H1 (cell line): ENCODE measurements around the gene STAT3. TPM values are rescaled to one million over a fixed set of nuclear protein-coding genes. Genes with fewer than 3 reads are reported as not detected.
A peak's percentile ranks its signal among the peaks of the same experiment; 100 is the strongest.

Experiments used
- CTCF ChIA-PET: fragments of 300-600 bp; sonication (Branson Sonifier 250); formaldehyde crosslinking; loops from one replicate; lab custom pipeline; 2021; ENCODE audit not compliant: partially characterized antibody; lab: Charles Lee
- POLR2A ChIA-PET: fragments of 300-600 bp; sonication (Branson Sonifier 250); formaldehyde crosslinking; loops from one replicate; lab custom pipeline; 2021; ENCODE audit warnings: inconsistent platforms; ENCODE audit not compliant: partially characterized antibody; lab: Charles Lee
- DNase-seq, 2 experiments: peaks; one replicate each; pipeline versions ENCODE4 v3.0.0 to v3.0.0-alpha.2; 2010 to 2022; ENCODE audit warnings: low spot score in 2 of 2, low read depth in 1 of 2, mixed read lengths in 1 of 2
- FAIRE-seq: peaks from 2 replicates; lab custom pipeline; 2011; peaks lifted over from hg19 to GRCh38; lab: Jason Lieb, UNC
- H2AFZ ChIP-seq: 2 replicates; pipeline ENCODE4 v1.8.1; 2012; ENCODE audit warnings: low read length, inconsistent platforms
- H2AK5ac ChIP-seq: 2 replicates; pipeline ENCODE4 v1.6.1; 2013; ENCODE audit warnings: low read depth, low read length
- H2BK120ac ChIP-seq: replicated peaks from 2 replicates; pipeline ENCODE3; 2013; ENCODE audit warnings: low read depth, low read length, inconsistent platforms
- H2BK12ac ChIP-seq: 2 replicates; pipeline ENCODE4 v1.6.1; 2013; ENCODE audit warnings: low read depth, low read length
- H2BK15ac ChIP-seq: 2 replicates; pipeline ENCODE4 v1.6.1; 2013; ENCODE audit warnings: low read length
- H2BK20ac ChIP-seq: 2 replicates; pipeline ENCODE4 v1.6.1; 2013; ENCODE audit warnings: low read length
- H2BK5ac ChIP-seq: 2 replicates; pipeline ENCODE4 v1.6.1; 2013; ENCODE audit warnings: low read depth, low read length
- H3K14ac ChIP-seq: 2 replicates; pipeline ENCODE4 v1.6.1; 2013; ENCODE audit warnings: inconsistent platforms; ENCODE audit not compliant: insufficient read length
- H3K18ac ChIP-seq: 2 replicates; pipeline ENCODE4 v1.6.1; 2013; ENCODE audit warnings: low read length; ENCODE audit errors: extremely low read depth
- H3K23ac ChIP-seq: 2 replicates; pipeline ENCODE4 v1.6.1; 2013; ENCODE audit warnings: inconsistent platforms; ENCODE audit not compliant: insufficient read length
- H3K23me2 ChIP-seq: 2 replicates; pipeline ENCODE4 v1.6.1; 2013; ENCODE audit warnings: low read depth, low read length
- H3K27ac ChIP-seq: 2 replicates; pipeline ENCODE4 v1.6.1; 2011; ENCODE audit warnings: low read depth, low read length, inconsistent platforms
- H3K27me3 ChIP-seq, 4 experiments: replicated peaks in 1 of 4; 1 replicate in 1 of 4; 2 replicates in 3 of 4; pipeline versions ENCODE4 v1.6.1 to v1.8.1; 2011 to 2013; ENCODE audit warnings: low read length in 3 of 4, mild to moderate bottlenecking in 3 of 4, inconsistent platforms in 2 of 4, mixed read lengths in 2 of 4, moderate library complexity in 1 of 4; ENCODE audit not compliant: control insufficient read depth in 3 of 4, insufficient read depth in 3 of 4; ENCODE audit errors: extremely low read depth in 1 of 4
- H3K36me3 ChIP-seq, 4 experiments: 2 replicates each; pipeline versions ENCODE4 v1.6.1 to v1.8.1; 2011 to 2013; ENCODE audit warnings: mild to moderate bottlenecking in 4 of 4, low read length in 3 of 4, moderate library complexity in 2 of 4, control low read depth in 1 of 4, inconsistent platforms in 1 of 4; ENCODE audit not compliant: insufficient read depth in 4 of 4, control insufficient read depth in 2 of 4
- H3K4ac ChIP-seq: replicated peaks from 2 replicates; pipeline ENCODE3; 2013; ENCODE audit warnings: low read length, low read depth, mixed read lengths, inconsistent platforms; ENCODE audit not compliant: insufficient read length
- H3K4me1 ChIP-seq, 4 experiments: replicated peaks in 1 of 4; 1 replicate in 1 of 4; 2 replicates in 3 of 4; pipeline versions ENCODE4 v1.6.1 to v1.8.1; 2011 to 2013; ENCODE audit warnings: low read length in 3 of 4, inconsistent platforms in 2 of 4, mixed read lengths in 1 of 4; ENCODE audit not compliant: insufficient read depth in 4 of 4, control insufficient read depth in 3 of 4
- H3K4me2 ChIP-seq, 2 experiments: 2 replicates each; pipeline versions ENCODE4 v1.6.1 to v1.8.1; 2011 to 2013; ENCODE audit warnings: low read depth in 2 of 2, low read length in 2 of 2, control low read depth in 1 of 2, inconsistent platforms in 1 of 2, mild to moderate bottlenecking in 1 of 2; ENCODE audit not compliant: insufficient read depth in 1 of 2
- H3K4me3 ChIP-seq, 4 experiments: fragments of 200-600, 300-600 bp in 1 of 4; sonication (generic), shearing (Covaris generic), sonication (Bioruptor Twin) in 1 of 4; 2 replicates each; pipeline versions ENCODE4 v1.5.1 to v1.8.1; 2011 to 2016; ENCODE audit warnings: low read length in 4 of 4, low read depth in 3 of 4, control low read depth in 2 of 4, inconsistent platforms in 2 of 4, mild to moderate bottlenecking in 2 of 4, mixed read lengths in 1 of 4, moderate library complexity in 1 of 4; ENCODE audit not compliant: insufficient read depth in 2 of 4; ENCODE audit errors: extremely low read depth in 1 of 4
- H3K56ac ChIP-seq: replicated peaks from 2 replicates; pipeline ENCODE3; 2013; ENCODE audit warnings: low read depth, mild to moderate bottlenecking, mixed read lengths, low read length, inconsistent platforms; ENCODE audit not compliant: insufficient read length
- H3K79me1 ChIP-seq: 2 replicates; pipeline ENCODE4 v1.6.1; 2013; ENCODE audit warnings: low read depth, low read length, control low read depth
- H3K79me2 ChIP-seq, 2 experiments: 2 replicates each; pipeline versions ENCODE4 v1.6.1 to v1.8.1; 2012 to 2013; ENCODE audit warnings: low read length in 2 of 2, mild to moderate bottlenecking in 2 of 2, inconsistent platforms in 1 of 2; ENCODE audit not compliant: insufficient read depth in 2 of 2, control insufficient read depth in 1 of 2
- H3K9ac ChIP-seq, 4 experiments: replicated peaks in 1 of 4; 1 replicate in 1 of 4; 2 replicates in 3 of 4; pipeline versions ENCODE4 v1.6.1 to v1.8.1; 2011 to 2013; ENCODE audit warnings: low read depth in 3 of 4, low read length in 3 of 4, control low read depth in 2 of 4, mild to moderate bottlenecking in 2 of 4, moderate library complexity in 2 of 4, inconsistent platforms in 1 of 4; ENCODE audit errors: extremely low read depth in 1 of 4
- H3K9me3 ChIP-seq, 2 experiments: 2 replicates each; pipeline versions ENCODE4 v1.6.1 to v1.8.1; 2012 to 2013; ENCODE audit warnings: mild to moderate bottlenecking in 2 of 2, moderate library complexity in 2 of 2, control low read depth in 1 of 2, inconsistent platforms in 1 of 2, low read depth in 1 of 2, low read length in 1 of 2, mixed read lengths in 1 of 2; ENCODE audit not compliant: insufficient read depth in 2 of 2
- H4K20me1 ChIP-seq, 2 experiments: replicated peaks in 1 of 2; 2 replicates each; pipeline versions ENCODE3 to v1.8.1; 2011 to 2013; ENCODE audit warnings: inconsistent platforms in 2 of 2, low read length in 2 of 2, mild to moderate bottlenecking in 1 of 2; ENCODE audit not compliant: insufficient read depth in 2 of 2, control insufficient read depth in 1 of 2
- H4K5ac ChIP-seq: 2 replicates; pipeline ENCODE4 v1.6.1; 2013; ENCODE audit warnings: low read length, low read depth, mixed read lengths, inconsistent platforms; ENCODE audit not compliant: insufficient read length
- H4K8ac ChIP-seq: 2 replicates; pipeline ENCODE4 v1.8.0; 2013; ENCODE audit warnings: mild to moderate bottlenecking, moderate library complexity, low read length, inconsistent platforms; ENCODE audit not compliant: insufficient read depth; ENCODE audit errors: extremely low read depth
- H4K91ac ChIP-seq: replicated peaks from 2 replicates; pipeline ENCODE3; 2013; ENCODE audit warnings: low read length, mixed read lengths, inconsistent platforms; ENCODE audit not compliant: insufficient read length
- BCL11A ChIP-seq, 2 experiments: IDR thresholded peaks; one replicate each; pipeline ENCODE4 v1.6.1; 2011; ENCODE audit warnings: low read depth in 2 of 2, low read length in 2 of 2, mild to moderate bottlenecking in 2 of 2
- CEBPB ChIP-seq: IDR thresholded peaks from 2 replicates; pipeline ENCODE4 v1.6.1; 2012; ENCODE audit warnings: low read depth, low read length
- NANOG ChIP-seq: IDR thresholded peaks from 2 replicates; pipeline ENCODE4 v1.6.1; 2011; ENCODE audit warnings: low read length, low read depth, mild to moderate bottlenecking, inconsistent platforms; ENCODE audit not compliant: insufficient read depth, poor library complexity, severe bottlenecking
- SAP30 ChIP-seq: fragments of 300-600 bp; sonication (generic); IDR thresholded peaks from 2 replicates; pipeline ENCODE4 v1.7.1; 2012; ENCODE audit warnings: low read length, moderate library complexity, mild to moderate bottlenecking, inconsistent platforms; ENCODE audit not compliant: insufficient read depth, insufficient replicate concordance
- SRF ChIP-seq: IDR thresholded peaks from 2 replicates; pipeline ENCODE4 v1.6.1; 2011; ENCODE audit warnings: mild to moderate bottlenecking, low read depth, low read length, moderate library complexity
- WGBS, 2 experiments: shearing (Covaris generic) in 1 of 2; methylation state at CpG; one replicate each; pipeline versions ENCODE4 v1.1.6 to v1.1.7; 2013 to 2015; ENCODE audit warnings: low lambda C conversion rate in 2 of 2, mixed read lengths in 2 of 2, inconsistent platforms in 1 of 2, low coverage in 1 of 2, missing lambda C conversion rate in 1 of 2; ENCODE audit not compliant: insufficient replicate concordance in 2 of 2, insufficient coverage in 1 of 2, insufficient read length in 1 of 2; ENCODE audit errors: extremely low coverage in 1 of 2, missing lambda C conversion rate in 1 of 2; 5-methylcytosine and 5-hydroxymethylcytosine counted together
- polyA plus RNA-seq, 7 experiments: library from polyadenylated mRNA; depleted of rRNA in 3 of 7; stranded (reverse) in 5 of 7; unstranded in 2 of 7; fragments of >200 nt in 5 of 7; fragments of 200-250 nt in 2 of 7; gene quantifications; 1 replicate in 5 of 7; 2 replicates in 1 of 7; 4 replicates in 1 of 7; pipeline versions ENCODE4 v1.2.1 to v1.2.3, GENCODE V29; 2011 to 2013; ENCODE audit warnings: missing spikeins in 2 of 7, mixed read lengths in 2 of 7
- total RNA-seq: library from RNA; stranded (reverse); fragmentation: NEBNext Ultra II Directional; extraction: Animal tissue kit (Norgen Biotek cat#: 25700); gene quantifications from 2 replicates; pipeline ENCODE4 v1.2.1, GENCODE V29; 2021

The STAT3 gene
- total and polyA plus RNA-seq, 2 of the 8 experiments (the other 6 are each of a cell fraction or from before 2014, with no cell fraction given) = 38.4 to 94.1 TPM

DNA sequence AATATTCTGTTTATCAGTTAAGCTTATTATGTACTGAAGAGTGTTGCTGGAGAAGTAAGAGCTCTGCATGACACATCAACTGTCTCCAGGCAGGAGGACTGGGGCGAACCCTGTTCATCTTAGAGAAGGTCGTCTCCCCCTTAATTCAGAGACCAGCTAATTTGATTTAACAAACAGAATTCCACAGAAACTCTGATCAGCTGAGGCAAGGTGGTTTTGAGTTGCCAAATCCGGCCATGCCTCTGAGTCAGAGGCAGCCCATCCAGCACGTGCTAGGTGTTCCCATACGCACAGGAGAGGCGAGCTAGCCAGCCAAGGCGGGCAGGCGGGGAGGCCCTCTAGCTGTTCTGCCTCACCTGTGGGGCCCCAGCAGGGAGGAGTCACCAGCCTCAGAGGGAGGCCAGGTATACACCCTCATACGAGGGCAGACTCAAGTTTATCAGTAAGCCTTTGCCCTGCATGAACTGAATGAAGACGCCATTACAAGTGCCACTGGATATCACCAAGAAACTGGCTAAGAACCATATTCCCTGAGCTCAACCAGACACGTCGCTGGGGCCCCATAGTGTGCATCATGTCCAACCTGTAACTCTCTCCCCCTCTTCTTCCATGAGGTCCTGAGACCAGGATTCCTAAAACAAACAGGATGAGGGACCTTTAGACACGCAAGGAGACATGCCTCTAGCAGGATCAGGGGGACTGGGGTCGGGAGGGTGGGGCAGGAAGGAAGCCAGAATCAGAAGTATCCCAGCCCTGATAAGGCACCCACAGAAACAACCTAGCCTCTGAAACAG is 74.3 kb downstream of the STAT3 start:
- POLR2A ChIA-PET = interaction anchor here (0.8 to 4.5 kb wide), 6 partner anchors 15 to 106 kb away, joined by 3 to 23 read pairs (median 4); partner anchors contain the start of gene STAT5B
- WGBS, 2 experiments = 86% methylated on average over 14 of the region's 14 CpGs; no CpG with 5 or more reads in 1 of the 2 experiments
- Histone ChIP-seq H4K8ac (no peak overlapping the region; the same call in 1 of the 2 replicates), H2BK20ac (no peak overlapping the region), H2BK120ac (no peak overlapping the region), H4K20me1 (peaks cover 0 to 5% of the 10 kb centered on the region in 2 experiments), H2BK15ac (no peak overlapping the region), H2AK5ac (no peak overlapping the region), H3K4ac (no peak overlapping the region), H4K91ac (no peak overlapping the region), H3K9ac (no peak overlapping the region), H3K27ac (no peak overlapping the region), H3K23me2 (no peaks in the 10 kb centered on the region), H3K14ac (no peak overlapping the region), H3K79me2 (no peaks in the 10 kb centered on the region), H3K4me2 (no peak overlapping the region), H3K56ac (no peak overlapping the region), H3K4me3 (no peak overlapping the region), H3K18ac (0 out of 2 replicates have a peak overlapping the region, but pooled peaks have one; percentile 19), H4K5ac (no peak overlapping the region), H3K23ac (no peak overlapping the region), H3K36me3 (peaks cover 4 to 33% (median 25%) of the 10 kb centered on the region in 4 experiments; a peak in 6 of 8 replicates), H2BK12ac (peak overlapping the region; percentile 9; the same call in 1 of the 2 replicates), H3K4me1 (peaks cover 5 to 20% (median 8%) of the 10 kb centered on the region in 4 experiments; a peak in 6 of 7 replicates), H2AFZ (no peak overlapping the region), H3K27me3 (no peaks in the 10 kb centered on the region), H3K79me1 (no peaks in the 10 kb centered on the region; the same call in 1 of the 2 replicates), H2BK5ac (no peak overlapping the region), H3K9me3 (no peaks in the 10 kb centered on the region)
- CTCF ChIA-PET = interaction anchor here (0.7 to 24.6 kb wide), 18 partner anchors 8 to 294 kb away, joined by 3 to 542 read pairs (median 4); partner anchors contain the start of genes CAVIN1 and NKIRAS2
- FAIRE-seq = no peak
- TF ChIP-seq SAP30 = no peak
- TF ChIP-seq CEBPB = no peak
- TF ChIP-seq BCL11A (IDR thresholded peaks at IDR 0.05; ENCODE audit: low read depth in 2 of 2, low read length in 2 of 2) = no peak
- TF ChIP-seq SRF = no peak
- no peak for TF ChIP-seq NANOG
- DNase-seq = no peak
